Body of pancreas (tissue), 4 donors: ENCODE data around the gene PCDH15. TPM values are rescaled to one million over a fixed set of nuclear protein-coding genes. Genes with fewer than 3 reads are reported as not detected.

ENCODE experiments used
- ATAC-seq: fragments of 150-250 bp; one replicate; pipeline ENCODE4 v1.9.1; 2016
- DNase-seq, 4 donors: peaks; one replicate each; pipeline ENCODE4 v3.0.0-alpha.2; 2019
- H3K27ac ChIP-seq, 4 donors: fragments of 200-600 bp; sonication (generic); 1 replicate in 3 of 4; 2 replicates in 1 of 4; pipeline versions ENCODE4 v1.5.1 to v1.6.1; 2016 to 2019; ENCODE audit warnings: mild to moderate bottlenecking in 1 of 4, mixed read lengths in 1 of 4, moderate library complexity in 1 of 4
- H3K27me3 ChIP-seq, 2 donors: fragments of 200-600 bp; sonication (generic); one replicate each; pipeline ENCODE4 v1.6.0; 2016; ENCODE audit warnings: mild to moderate bottlenecking in 1 of 2
- H3K36me3 ChIP-seq, 2 donors: fragments of 200-600 bp; sonication (generic); replicated peaks in 1 of 2; 2 replicates each; pipeline ENCODE4 v1.5.1; 2016; ENCODE audit warnings: low read depth in 2 of 2; ENCODE audit not compliant: insufficient read depth in 1 of 2
- H3K4me1 ChIP-seq: fragments of 200-600 bp; sonication (generic); one replicate; pipeline ENCODE4 v1.6.0; 2016
- H3K4me3 ChIP-seq, 2 donors: fragments of 200-600 bp; sonication (generic); 1 replicate in 1 of 2; 2 replicates in 1 of 2; pipeline ENCODE4 v1.5.1; 2016 to 2019
- H3K9me3 ChIP-seq, 3 donors: fragments of 200-600 bp; sonication (generic); 1 replicate in 2 of 3; 2 replicates in 1 of 3; pipeline ENCODE4 v1.5.1; 2016
- CTCF ChIP-seq, 7 experiments: fragments of 450-650 bp in 4 of 7; fragments of 200-600 bp in 3 of 7; sonication (generic) in 3 of 7; IDR thresholded peaks; one replicate each; pipeline ENCODE4 v1.5.1; 2016 to 2019; ENCODE audit warnings: antibody characterized with exemption in 7 of 7
- POLR2A ChIP-seq, 3 donors: fragments of 450-650 bp; IDR thresholded peaks; one replicate each; pipeline ENCODE4 v1.6.1; 2016; ENCODE audit warnings: antibody characterized with exemption in 3 of 3, mild to moderate bottlenecking in 2 of 3
- WGBS, 2 donors: methylation state at CpG; one replicate each; pipeline ENCODE4 v1.1.5; 2017; 5-methylcytosine and 5-hydroxymethylcytosine counted together
- intact Hi-C: fragments of 100-400 bp; cut with DNase I; formaldehyde crosslinking; loops from one replicate; pipeline ENCODE4 v1.15.1; 2023
- total RNA-seq, 2 donors: library from RNA; depleted of rRNA; stranded (reverse); fragments of >200 nt; gene quantifications; one replicate each; pipeline ENCODE4 v1.1.0, GENCODE V29; 2016

PCDH15 gene
- total RNA-seq, 2 donors from 2014 or later: not detected

DNA sequence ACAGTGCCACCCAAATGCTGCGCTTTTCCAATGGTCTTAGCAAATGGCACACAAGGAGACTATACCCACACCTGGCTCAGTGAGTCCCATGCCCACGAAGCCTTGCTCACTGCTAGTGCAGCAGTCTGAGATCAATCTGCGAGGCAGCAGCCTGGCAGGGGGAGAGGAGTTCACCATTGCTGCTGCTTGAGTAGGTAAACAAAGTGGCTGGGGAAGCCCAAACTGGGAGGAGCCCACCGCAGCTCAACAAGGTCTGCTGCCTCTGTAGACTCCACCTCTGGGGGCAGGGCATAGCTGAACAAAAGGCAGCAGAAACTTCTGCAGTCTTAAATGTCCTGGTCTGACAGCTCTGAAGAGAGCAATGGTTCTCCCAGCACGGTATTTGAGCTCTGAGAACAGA lies 891.2 kb downstream of the PCDH15 start:
- DNase-seq (no peak), ATAC-seq (no peak)
- no peaks in the 10 kb centered on the region for H3K4me1 ChIP-seq
- WGBS, 2 donors: 44 to 48% methylated on average over 2 to 4 of the region's 5 CpGs
- H3K27me3 ChIP-seq: no peaks in the 10 kb centered on the region
- H3K27ac ChIP-seq: no peak overlapping the region
- no peaks in the 10 kb centered on the region for H3K9me3 ChIP-seq
- intact Hi-C loops: no loop called here
- no peak overlapping the region for H3K4me3 ChIP-seq
- TF ChIP-seq POLR2A (IDR thresholded peaks at IDR 0.05) (no peak), CTCF (IDR thresholded peaks at IDR 0.05) (no peak)
- H3K36me3 ChIP-seq: no peaks in the 10 kb centered on the region

- Histone ChIP-seq H3K9me3 (no peaks in the 10 kb centered on the region), H3K4me3 (no peak overlapping the region), H3K36me3 (no peaks in the 10 kb centered on the region), H3K27me3 (no peaks in the 10 kb centered on the region), H3K27ac (no peak overlapping the region), H3K4me1 (no peaks in the 10 kb centered on the region)
- TF ChIP-seq CTCF (IDR thresholded peaks at IDR 0.05) (no peak), POLR2A (IDR thresholded peaks at IDR 0.05) (no peak)
- DNase-seq (no peak), ATAC-seq (no peak)
- intact Hi-C loops: no loop called here
- 70 to 73% methylated on average over 7 of the region's 7 CpGs for WGBS, 2 donors
Measured at GRCh38 chr10:53904506-53905241, 896.4 kb downstream of the PCDH15 start.

- intact Hi-C loops: no loop called here
- no peaks in the 10 kb centered on the region for H3K36me3 ChIP-seq
- no peaks in the 10 kb centered on the region for H3K4me1 ChIP-seq
- no peak overlapping the region for H3K27ac ChIP-seq
- no peak overlapping the region for H3K4me3 ChIP-seq
- DNase-seq (no peak), ATAC-seq (no peak)
- no peak for TF ChIP-seq CTCF (IDR thresholded peaks at IDR 0.05)
- no peak for TF ChIP-seq POLR2A (IDR thresholded peaks at IDR 0.05)
- H3K9me3 ChIP-seq: no peaks in the 10 kb centered on the region
- no peaks in the 10 kb centered on the region for H3K27me3 ChIP-seq
- 70 to 71% methylated on average over 1 of the region's 1 CpG for WGBS, 2 donors
Measured at GRCh38 chr10:53903756-53904155, 897.3 kb downstream of the PCDH15 start.

DNA sequence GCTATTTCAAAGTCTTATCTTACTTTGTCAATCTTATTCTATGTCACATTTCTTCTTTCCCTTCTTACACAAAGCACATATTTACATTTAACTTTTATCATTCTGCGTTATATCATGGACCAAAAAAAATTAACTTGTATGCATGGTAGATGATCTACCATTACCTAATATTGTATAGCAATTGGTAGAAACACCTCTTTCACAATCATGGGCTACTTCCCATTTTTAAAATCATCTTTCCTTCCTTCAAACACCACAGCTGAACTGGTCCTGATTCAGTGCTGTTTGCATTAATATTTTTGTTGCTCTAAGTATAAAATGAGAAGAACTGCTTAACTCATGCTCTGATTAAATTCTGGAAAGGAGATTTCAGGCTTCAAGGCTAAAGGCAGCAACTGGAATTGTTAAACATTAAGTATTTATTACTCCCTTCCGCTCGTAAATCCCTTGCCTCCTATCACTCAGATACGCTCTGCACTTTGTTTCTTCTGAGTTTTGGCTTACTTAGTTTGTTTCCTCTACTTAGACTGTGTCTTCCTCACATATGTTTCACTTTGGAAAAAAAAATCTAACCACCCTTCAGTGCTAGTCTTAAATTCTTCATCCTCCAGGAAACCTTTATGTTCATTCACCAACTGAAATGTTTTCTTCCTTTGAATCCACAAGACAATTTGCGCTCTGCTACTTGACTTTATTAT lies 901.4 kb downstream of the PCDH15 start:
- no peak for DNase-seq
- Histone ChIP-seq H3K9me3 (no peaks in the 10 kb centered on the region), H3K4me1 (no peaks in the 10 kb centered on the region), H3K27ac (no peak overlapping the region), H3K27me3 (no peaks in the 10 kb centered on the region), H3K4me3 (no peak overlapping the region), H3K36me3 (no peaks in the 10 kb centered on the region)
- intact Hi-C loops: no loop called here
- TF ChIP-seq POLR2A (IDR thresholded peaks at IDR 0.05): no peak
- TF ChIP-seq CTCF (IDR thresholded peaks at IDR 0.05): no peak
- 39 to 47% methylated on average over 5 of the region's 5 CpGs for WGBS, 2 donors
- no peak for ATAC-seq
